ELR (cell line): ENCODE measurements around the gene IKZF4.
A peak's percentile ranks its signal among the peaks of the same experiment; 100 is the strongest.
"Not testable (repeated sequence)": the region's sequence is repeated elsewhere in the genome, so short reads cannot be mapped to it uniquely, and the experiment has no call there.

Experiments used
- DNase-seq: peaks from one replicate; pipeline ENCODE4 v3.0.0-alpha.2; 2015; ENCODE audit warnings: low read depth

IKZF4 gene

DNA sequence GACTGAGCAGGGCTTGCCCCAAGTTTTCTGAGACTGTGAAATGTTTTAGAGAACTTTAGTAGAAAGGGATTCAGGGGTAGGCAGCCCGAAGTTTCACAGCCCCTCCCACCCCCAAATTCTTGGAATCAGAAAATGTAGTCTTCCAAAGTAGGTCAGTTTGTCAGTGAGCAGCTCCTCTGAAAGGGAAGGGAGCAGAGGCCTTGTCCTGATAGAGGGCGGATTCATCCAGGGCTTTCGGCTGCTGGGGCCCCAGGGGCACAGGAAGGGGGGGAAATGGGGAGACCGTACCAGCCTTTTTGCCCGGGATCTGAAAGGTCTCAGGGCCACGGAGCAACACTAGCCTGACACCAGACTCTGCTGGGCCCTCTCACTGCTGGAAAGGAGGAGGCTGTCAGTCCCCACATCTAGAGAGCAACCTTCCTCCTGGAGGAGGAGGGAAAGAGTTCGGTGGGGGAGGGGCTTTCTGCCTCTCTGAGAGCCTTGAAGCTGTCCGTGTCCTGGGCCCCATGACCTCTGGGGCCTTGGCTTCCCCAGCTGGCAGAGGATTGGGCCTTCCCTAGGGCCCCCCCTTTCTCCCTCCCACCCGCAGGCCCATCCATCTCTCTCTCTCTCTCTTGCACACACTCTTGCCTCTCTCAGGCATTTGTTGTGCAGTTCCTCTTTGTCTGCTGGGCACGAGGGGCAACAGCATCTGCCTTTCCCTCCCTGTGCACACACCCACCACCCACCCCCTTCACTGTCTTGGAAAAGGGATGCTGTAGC, at the start of gene IKZF4:
IKZF4 (plus strand) TSS at position 621 of the 762 bp plus-strand sequence. CDS start 451 bp downstream, outside the sequence.
- DNase-seq = no peak

- peak; percentile 82 for DNase-seq
Observed at GRCh38 chr12:55972042-55972441, 48.8 kb upstream of the IKZF4 start.

DNA sequence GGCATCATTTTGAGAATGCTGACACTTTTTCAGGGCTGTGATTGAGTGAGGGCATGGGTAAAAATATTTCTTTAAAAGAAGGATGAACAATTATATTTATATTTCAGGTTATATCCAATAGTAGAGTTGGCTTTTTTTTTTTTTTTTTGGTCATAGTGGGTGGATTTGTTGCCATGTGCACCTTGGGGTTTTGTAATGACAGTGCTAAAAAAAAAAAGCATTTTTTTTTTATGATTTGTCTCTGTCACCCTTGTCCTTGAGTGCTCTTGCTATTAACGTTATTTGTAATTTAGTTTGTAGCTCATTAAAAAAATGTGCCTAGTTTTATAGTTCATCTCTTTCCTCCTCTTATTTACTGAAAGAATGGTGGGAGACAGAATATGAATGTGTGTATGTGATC, 48.4 kb upstream of the IKZF4 start:
- DNase-seq = no peak

DNA sequence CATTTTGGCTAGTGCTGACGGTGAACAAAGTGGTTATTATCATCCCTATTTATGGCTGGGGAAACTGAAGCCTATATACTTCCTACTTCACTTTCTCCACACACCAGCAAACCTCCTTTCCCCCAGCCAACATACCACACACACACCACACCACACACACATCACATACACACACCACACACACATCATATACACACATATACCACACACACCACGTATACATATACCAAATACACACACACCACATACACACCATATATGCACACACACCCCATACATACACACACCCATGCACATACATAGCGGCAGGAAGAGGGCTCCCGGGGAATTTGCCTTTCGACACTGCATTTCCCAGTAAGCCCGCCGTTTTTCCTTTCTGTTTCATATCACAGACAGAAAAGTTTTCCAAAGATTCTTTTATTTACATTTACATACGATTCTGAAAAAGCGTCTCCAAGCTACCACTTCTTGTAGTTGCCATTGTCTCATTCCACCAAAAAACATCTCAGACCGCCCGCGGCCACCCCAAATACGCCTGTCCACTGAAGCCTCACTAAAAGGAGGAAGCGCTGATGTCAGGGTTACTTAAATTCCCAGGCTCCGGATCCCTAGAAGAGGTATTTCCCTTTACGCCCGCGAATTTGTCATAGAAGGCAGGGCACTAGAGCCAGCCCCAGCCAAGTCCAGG, 47.8 kb upstream of the IKZF4 start:
- no peak for DNase-seq

GRCh38 chr12:55973599-55974307, 47.1 kb upstream of the IKZF4 start, which contains the start of gene RAB5B:
Gene RAB5B (plus strand): TSS chr12:55974078. CDS start chr12:55986961, 12,883 bp downstream.
- peak; percentile 100 for DNase-seq

DNA sequence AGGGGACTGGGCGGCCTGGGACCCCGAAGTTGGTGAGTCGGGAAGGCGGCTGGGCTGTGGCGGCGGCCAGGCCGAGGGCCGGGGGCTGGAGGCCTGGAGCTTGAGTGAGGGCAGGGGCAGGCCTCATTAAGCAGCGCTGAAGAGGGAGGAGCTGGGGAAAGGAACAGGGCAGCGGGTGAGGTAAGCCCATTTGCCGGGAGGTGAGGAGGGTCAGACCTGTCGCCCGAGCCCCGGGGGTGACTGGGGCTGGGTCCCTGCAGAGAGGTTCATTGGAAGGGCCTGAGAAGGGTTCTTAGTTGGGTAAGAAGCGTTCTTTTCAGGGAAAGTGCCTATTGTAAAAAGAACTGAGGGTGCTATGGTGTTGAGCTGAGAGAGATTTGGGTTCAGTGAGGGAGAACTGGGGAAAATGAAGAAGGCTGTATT, 46.5 kb upstream of the IKZF4 start:
- peak; percentile 64 for DNase-seq

DNA sequence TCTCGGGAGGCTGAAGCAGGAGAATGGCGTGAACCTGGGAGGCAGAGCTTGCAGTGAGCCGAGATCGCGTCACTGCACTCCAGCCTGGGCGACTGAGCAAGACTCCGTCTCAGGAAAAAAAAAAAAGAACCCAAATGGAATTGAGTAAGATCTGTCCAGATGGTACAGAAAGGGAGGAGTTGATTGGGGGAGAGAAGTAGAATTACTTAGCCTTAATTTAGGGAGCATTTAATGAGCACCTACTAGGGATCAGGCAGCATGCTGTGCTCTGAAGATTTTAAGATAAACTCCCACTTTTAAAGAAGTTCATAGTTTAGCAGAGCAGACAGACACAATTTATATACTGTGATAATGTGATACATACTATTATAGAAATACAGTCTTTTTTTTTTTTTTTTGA, 42.5 kb upstream of the IKZF4 start:
- no peak for DNase-seq

DNA sequence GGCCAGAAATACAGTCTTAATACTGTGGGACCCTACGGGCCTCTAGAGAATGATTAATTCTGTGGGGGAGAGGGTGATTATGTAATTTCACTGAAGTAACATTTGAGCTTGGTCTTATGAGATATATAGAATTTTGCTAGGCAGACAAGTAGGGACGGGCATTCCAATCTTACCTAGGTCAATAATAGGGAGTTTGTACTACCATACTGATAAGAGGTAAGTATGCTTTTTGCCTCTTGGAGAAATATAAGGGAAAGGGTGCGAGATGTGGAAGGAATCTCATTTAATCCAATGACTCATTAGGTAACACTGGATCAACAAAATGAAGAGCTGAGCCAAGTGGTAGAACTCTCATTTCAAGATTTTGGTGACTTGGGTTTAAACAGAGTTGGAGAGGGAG, 41.8 kb upstream of the IKZF4 start:
- DNase-seq = no peak

GRCh38 chr12:55981882-55982281, 39.0 kb upstream of the IKZF4 start:
- peak; percentile 23 for DNase-seq

DNA sequence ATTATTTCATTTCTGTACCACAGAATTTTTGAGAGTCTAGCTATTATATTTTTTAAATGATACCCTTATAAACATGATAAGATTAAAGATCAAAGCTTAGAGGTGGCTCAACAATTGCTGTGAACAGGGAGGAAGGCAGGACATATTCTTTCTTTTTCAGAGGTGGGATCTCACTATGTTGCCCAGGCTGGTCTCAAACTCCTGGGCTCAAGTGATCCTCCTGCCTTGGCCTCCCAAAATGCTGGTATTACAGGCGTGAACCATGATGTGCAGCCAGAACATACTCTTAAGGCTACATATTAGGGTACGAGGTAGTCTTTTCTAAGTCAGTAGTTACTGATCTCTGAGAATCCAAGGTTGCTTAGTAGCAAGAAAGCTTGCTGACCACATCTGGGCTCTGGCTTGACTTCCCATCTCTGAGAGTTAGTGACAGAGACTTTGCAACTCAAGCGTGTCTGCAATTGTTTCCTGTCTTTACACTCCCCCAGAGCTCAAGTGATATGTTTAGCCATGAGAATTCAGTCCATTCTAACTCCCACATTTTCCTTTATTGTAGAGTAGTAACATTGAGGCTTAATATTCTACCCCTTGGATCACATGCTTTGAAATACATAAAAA, 38.4 kb upstream of the IKZF4 start:
- no peak for DNase-seq

DNA sequence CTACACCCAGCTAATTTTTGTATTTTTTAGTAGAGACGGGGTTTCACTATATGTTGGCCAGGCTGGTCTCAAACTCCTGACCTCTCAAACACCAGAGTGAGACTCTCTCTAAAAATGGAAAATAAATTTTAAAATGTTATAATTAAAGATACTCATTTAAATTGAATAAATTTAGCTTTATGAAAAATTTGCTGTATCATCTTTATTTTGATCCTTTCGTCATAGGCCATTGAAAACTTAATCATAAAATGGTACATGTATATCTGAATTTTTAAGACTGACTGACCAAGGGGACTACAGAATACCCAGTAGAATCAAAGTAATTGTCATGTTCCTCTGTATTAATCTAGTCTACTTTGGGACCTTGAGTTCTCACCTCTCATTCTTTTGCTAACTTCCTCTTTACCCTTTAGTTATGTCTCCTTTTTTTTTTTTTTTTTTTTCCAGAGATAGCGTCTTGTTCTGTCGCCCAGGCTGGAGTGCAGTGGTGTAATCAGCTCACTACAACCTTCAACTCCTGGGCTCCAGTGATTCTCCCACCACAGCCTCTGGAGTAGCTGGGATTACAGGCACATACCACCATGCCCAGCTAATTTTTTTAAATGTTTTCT, 37.5 kb upstream of the IKZF4 start:
- DNase-seq = no peak

DNA sequence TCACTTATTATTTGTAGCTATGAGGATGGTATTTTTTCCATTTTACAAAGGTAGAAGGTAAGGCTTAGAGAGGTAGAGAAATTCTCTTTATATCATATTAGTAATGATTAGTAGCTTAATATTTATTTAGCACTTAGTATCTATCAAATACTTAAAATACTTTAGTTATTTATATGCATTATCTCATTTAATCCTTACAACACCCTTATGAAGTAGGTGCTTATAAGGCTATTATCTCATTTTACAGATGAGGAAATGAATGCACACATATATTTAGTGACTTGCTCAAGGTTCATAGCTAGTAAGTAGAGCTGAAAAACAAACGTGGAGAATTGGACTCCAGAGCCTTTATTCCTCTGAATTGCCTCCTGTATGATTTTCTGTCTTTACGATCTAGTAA, 36.0 kb upstream of the IKZF4 start:
- no peak for DNase-seq

DNA sequence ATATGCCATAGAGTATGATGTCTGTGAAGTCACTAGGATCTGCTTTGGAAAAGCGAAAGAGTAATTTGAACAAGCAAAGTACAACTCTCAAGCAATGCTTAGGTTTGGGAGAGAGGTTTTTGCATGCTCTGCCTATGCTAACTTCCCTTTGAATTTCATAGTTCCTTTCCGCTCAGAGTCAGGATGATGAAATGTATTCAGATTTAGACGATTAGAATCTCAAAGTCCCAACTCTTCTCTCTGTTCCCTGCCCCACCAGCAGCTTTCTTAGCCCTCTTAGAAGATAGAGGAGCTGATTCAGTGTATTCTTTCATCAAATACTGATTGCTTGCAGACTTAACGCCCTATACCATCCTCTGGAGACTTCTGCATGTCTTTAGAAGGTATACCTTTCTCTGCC, 35.5 kb upstream of the IKZF4 start:
- DNase-seq = no peak

DNA sequence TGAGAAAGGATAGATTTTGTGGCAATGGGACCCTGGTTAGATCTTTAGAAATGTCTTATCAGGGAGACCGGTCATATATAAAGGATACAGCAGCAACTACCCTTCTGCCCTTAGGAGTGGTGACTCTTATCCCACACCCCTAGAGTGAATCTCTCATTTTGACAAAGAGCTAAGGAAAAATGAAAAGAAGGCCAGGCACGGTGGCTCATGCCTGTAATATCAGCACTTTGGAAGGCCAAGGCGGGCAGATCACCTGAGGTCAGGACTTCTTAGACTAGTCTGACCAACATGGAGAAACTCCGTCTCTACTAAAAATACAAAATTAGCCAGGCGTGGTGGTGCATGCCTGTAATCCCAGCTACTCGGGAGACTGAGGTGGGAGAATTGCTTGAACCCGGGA, 34.9 kb upstream of the IKZF4 start:
- not testable (repeated sequence) for DNase-seq

DNA sequence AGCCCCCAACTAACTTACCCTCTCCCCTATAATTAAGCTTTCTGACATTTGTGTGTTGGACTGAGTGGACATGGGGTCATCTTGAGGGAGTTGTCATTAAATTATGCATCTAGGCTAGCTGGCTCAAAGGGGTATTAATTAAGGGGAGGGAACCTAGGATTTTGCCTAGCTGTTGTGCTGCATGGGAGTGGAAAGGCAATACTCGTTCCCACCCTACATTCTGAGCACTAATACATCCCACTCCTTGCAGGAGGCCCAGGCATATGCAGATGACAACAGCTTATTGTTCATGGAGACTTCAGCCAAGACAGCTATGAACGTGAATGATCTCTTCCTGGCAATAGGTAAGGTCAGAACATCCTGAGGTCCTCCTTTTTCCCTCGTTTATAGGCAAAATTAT, 29.7 kb upstream of the IKZF4 start:
- DNase-seq = no peak

DNA sequence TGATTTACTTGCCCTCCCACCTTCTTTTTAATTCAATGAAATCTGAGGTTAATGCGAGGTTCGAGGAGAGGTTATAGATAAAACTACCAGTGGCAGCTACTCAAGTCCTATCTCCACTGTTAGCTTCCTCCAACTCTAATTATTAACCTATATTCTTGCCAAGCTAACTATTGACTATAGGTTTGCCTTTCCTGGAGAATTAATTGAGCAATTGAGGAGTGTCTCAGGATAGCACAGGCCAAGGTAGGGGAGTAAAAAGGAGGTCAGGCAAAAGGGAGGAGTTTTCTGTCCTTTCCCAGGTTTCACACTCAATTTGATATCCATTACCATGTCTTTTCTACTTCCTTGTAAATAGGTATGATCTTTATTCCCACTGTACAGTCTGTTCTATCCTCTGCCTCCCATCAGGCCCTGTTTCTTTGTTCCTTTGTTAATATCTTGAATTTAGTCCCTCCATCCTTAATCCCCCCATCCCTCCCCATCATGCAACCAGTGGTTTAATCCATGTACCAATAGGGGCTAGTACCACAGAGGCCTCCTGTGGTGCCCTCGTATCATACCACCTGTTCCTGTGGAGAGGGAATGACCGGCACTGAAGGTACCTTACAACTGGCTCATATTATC, 27.5 kb upstream of the IKZF4 start:
- DNase-seq = no peak

- no peak for DNase-seq
Observed at GRCh38 chr12:55995366-55995765, 25.5 kb upstream of the IKZF4 start.

DNA sequence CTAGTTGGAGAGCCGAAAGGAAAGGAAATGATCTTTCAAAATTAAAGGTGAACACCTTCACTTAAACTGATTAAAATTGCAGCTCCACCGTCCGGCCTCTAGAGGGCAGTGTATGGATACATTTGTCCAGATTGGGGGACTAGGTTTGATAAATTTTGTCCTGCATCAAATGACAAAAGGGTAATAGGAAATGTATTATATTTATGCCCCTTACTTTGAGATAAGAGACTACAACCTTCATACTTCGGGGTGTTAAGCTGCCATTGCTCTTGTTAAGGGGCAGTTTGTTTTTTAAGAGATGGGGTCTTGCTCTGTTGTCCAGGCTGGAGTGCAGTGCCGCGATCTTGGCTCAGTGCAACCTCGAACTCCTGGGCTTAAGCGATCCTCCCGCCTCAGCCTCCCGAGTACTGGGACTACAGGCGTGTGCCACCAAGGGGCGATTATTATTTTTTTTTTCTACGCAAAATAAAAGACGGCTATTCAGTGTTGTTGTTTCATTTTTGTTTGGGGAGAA, 24.6 kb upstream of the IKZF4 start:
- peak; percentile 77 for DNase-seq

DNA sequence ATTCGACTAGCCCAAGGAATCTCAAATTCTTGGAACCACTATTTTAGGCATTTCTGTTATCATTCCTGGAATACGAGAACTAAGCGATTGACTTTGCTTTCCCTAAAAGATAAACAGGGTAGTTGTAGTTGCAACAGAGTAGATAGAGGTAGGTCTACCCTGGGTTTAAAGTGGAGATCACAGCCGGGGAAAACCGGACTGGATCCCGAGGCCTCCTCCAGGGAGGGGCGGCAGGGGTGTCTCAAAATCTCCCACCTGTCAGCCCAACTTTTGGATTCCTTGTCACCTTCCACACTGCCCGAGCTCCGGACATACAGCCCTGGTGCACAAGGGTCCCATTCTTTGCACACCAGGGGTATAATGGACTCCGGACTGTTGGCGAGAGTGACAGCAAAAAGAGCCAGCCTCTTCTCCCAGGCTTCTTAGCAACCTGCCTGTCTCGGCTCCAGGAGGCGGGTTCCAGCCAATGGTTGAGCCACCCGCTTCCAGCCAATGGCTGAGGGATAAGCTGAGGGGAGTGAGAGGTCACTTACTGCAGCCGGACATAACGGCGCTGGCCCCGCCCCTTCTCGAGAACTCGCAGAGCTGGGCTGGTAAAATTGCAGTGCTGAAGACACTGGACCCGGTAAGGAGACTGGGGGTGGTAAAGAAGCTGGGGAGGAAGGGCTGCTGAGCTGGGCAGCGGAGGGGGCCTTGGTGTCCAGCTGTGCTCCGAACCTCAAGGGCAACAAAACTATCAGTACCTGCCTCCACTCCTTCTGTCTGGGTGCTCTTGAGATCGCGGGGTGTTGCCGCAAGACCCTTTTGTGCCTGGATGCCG, 23.9 kb upstream of the IKZF4 start, which contains the start of gene SUOX:
SUOX (plus strand) TSS at position 562 of the 820 bp plus-strand sequence. CDS start 4,946 bp downstream, outside the sequence.
- peak; percentile 98 for DNase-seq

DNA sequence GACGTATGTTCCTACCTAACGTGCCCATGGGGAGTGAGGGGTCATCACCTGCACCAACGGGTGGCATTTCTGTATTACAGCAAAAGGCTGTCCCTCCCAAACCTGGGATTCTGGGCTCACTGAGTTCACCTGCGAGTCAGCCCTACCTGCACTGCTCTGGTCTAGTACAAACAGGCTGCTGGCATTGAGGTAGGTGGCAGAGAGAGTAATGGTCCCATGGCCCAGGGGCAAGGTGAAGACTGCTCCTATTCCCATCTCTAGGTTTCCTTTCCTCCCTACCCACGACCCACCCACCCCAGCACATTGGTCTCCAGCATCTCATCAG, 23.3 kb upstream of the IKZF4 start:
- DNase-seq = no peak
